A549 treated with AZD9567 at 1 μM for 4 hours (cell line): ENCODE results near the gene CD300LG. TPM values are rescaled to one million over a fixed set of nuclear protein-coding genes. Genes with fewer than 3 reads are reported as not detected.

Experiments
- total RNA-seq: library from RNA; stranded (reverse); fragments of 200-300 nt; extraction: Qiagen RNA extraction; gene quantifications from 5 replicates; pipeline ENCODE4 v1.2.3, GENCODE V29; 2022; ENCODE audit not compliant: insufficient read depth

Gene CD300LG
- not detected in 5 replicates for total RNA-seq

GRCh38 chr17:43846963-43847371 lies at the start of gene CD300LG:
CD300LG (plus strand) TSS chr17:43847176; CDS start chr17:43847217, 41 bp downstream.

GRCh38 chr17:43832976-43833829 lies 13.8 kb upstream of the CD300LG start, which contains the start of gene MPP3:
MPP3 (minus strand) TSS chr17:43833146; CDS start chr17:43831906, 1,240 bp downstream.

GRCh38 chr17:43907425-43907981 lies 60.5 kb downstream of the CD300LG start, which contains the start of gene MPP2:
MPP2 (minus strand) TSS chr17:43907536; CDS start chr17:43904460, 3,076 bp downstream.

Other genes with a start within 250 kb of the CD300LG start
- not detected in 5 replicates for gene MEOX1, start 185.3 kb upstream of the CD300LG start, total RNA-seq
- gene SOST, start 88.4 kb upstream of the CD300LG start, total RNA-seq, result not detected in 5 replicates
- gene DUSP3, start 68.2 kb upstream of the CD300LG start, total RNA-seq, result 56.4 to 64.4 TPM (median 57.4 TPM) in 5 replicates
- gene CFAP97D1, start 66.7 kb upstream of the CD300LG start, total RNA-seq, result 0.02 TPM in 2 of 5 replicates, not detected in the others
- gene MPP3, start 14.0 kb upstream of the CD300LG start, total RNA-seq, result 17.5 to 28.4 TPM (median 19.2 TPM) in 5 replicates
- gene MPP2, start 60.4 kb downstream of the CD300LG start, total RNA-seq, result 1.3 to 1.9 TPM (median 1.5 TPM) in 5 replicates
- gene PPY, start 95.3 kb downstream of the CD300LG start, total RNA-seq, result 0.23 TPM in 1 of 5 replicates, not detected in the others
- gene PYY, start 106.8 kb downstream of the CD300LG start, total RNA-seq, result 0.22 TPM in 1 of 5 replicates, not detected in the others
- 0.96 to 1.2 TPM (median 1.2 TPM) in 4 of 5 replicates, not detected in the other for gene NAGS, start 157.4 kb downstream of the CD300LG start, total RNA-seq
- gene TMEM101, start 167.8 kb downstream of the CD300LG start, total RNA-seq, result 24.9 to 30.6 TPM (median 29.1 TPM) in 5 replicates
- gene LSM12, start 219.5 kb downstream of the CD300LG start, total RNA-seq, result 49.5 to 64.1 TPM (median 51.2 TPM) in 5 replicates
- 98.7 to 176 TPM (median 164 TPM) in 5 replicates for gene G6PC3, start 223.6 kb downstream of the CD300LG start, total RNA-seq